ENCODE measurements around the gene GJC1. TPM values are rescaled to one million over a fixed set of nuclear protein-coding genes. Genes with fewer than 3 reads are reported as not detected.

The GJC1 gene
- polyA plus RNA-seq, 2 of the 4 experiments (the other 2 are of a cell fraction), result 21.2 to 22.1 TPM

- no peaks in the 10 kb centered on the region for H3K4me1 ChIP-seq
- TF ChIP-seq BHLHE40 (IDR thresholded peaks at IDR 0.05; ENCODE audit: low read depth, low read length), result no peak
- TF ChIP-seq ELK1 (IDR thresholded peaks at IDR 0.05; ENCODE audit: low read depth, low read length), result no peak
- peak; percentile 8 for TF ChIP-seq ZFP36 (IDR thresholded peaks at IDR 0.05; ENCODE audit: borderline replicate concordance, partially characterized antibody)
- no peak for TF ChIP-seq CHD2 (IDR thresholded peaks at IDR 0.05; ENCODE audit: low read length, partially characterized antibody)
- TF ChIP-seq RFX5 (IDR thresholded peaks at IDR 0.05), result no peak
- H3K9me3 ChIP-seq, result no peaks in the 10 kb centered on the region
- no peak overlapping the region for H3K4me3 ChIP-seq
- no peak for DNase-seq (ENCODE audit: low read depth in 1 of 2, low spot score in 1 of 2)
- no peak overlapping the region for H3K27ac ChIP-seq
- ChIA-PET POLR2A (interaction anchor here (0.9 kb wide), 1 partner anchor 11 kb away, joined by 7 read pairs; no protein-coding TSS in a partner anchor), CTCF (interaction anchor here (0.6 to 4.1 kb wide), 12 partner anchors 8 to 125 kb away, joined by 3 to 17 read pairs (median 4); no protein-coding TSS in a partner anchor)
- no peak for FAIRE-seq
- no peak; a peak in 1 of 6 replicates for ATAC-seq
- WGBS (ENCODE audit: missing lambda C conversion rate), result 82% methylated on average over 15 of the region's 17 CpGs
- H3K4me2 ChIP-seq, result no peak overlapping the region
Observed at GRCh38 chr17:44752953-44753861, 76.9 kb downstream of the GJC1 start.

GRCh38 chr17:44751806-44752205 lies 78.3 kb downstream of the GJC1 start:
- no peak for TF ChIP-seq USF2 (IDR thresholded peaks at IDR 0.05)
- TF ChIP-seq MAZ (IDR thresholded peaks at IDR 0.05; ENCODE audit: borderline replicate concordance, low read depth, low read length), result no peak
- TF ChIP-seq NPAS2 (CRISPR knock-in tag; IDR thresholded peaks at IDR 0.05; ENCODE audit: borderline replicate concordance), result no peak
- no peak for TF ChIP-seq MAX (IDR thresholded peaks at IDR 0.05)
- no peak for TF ChIP-seq ZFP36 (IDR thresholded peaks at IDR 0.05; ENCODE audit: borderline replicate concordance, partially characterized antibody)
- no peak for TF ChIP-seq BHLHE40 (IDR thresholded peaks at IDR 0.05; ENCODE audit: low read depth, low read length)
- TF ChIP-seq HOXA7 (CRISPR knock-in tag; IDR thresholded peaks at IDR 0.05), result no peak
- TF ChIP-seq ZC3H11A (IDR thresholded peaks at IDR 0.05), result no peak
- H3K9me3 ChIP-seq, result no peaks in the 10 kb centered on the region
- H3K27ac ChIP-seq, result no peak overlapping the region
- DNase-seq (ENCODE audit: low read depth in 1 of 2, low spot score in 1 of 2) (no peak), FAIRE-seq (no peak), ATAC-seq (no peak)
- H3K4me1 ChIP-seq, result no peaks in the 10 kb centered on the region
- ChIA-PET POLR2A (interaction anchor here (0.9 kb wide), 1 partner anchor 10 kb away, joined by 7 read pairs; no protein-coding TSS in a partner anchor), CTCF (interaction anchor here (1.4 to 1.8 kb wide), 4 partner anchors 9 to 126 kb away, joined by 4 to 6 read pairs (median 5); no protein-coding TSS in a partner anchor)
- no peak overlapping the region for H3K4me3 ChIP-seq
- WGBS (ENCODE audit: missing lambda C conversion rate), result 92% methylated on average over 10 of the region's 10 CpGs
- no peak overlapping the region for H3K4me2 ChIP-seq

- 80% methylated on average over 7 of the region's 7 CpGs for WGBS (ENCODE audit: missing lambda C conversion rate)
- ATAC-seq (no peak), FAIRE-seq (no peak), DNase-seq (ENCODE audit: low read depth in 1 of 2, low spot score in 1 of 2) (no peak)
- no peak overlapping the region for H3K27ac ChIP-seq
- H3K9me3 ChIP-seq, result no peaks in the 10 kb centered on the region
- H3K4me1 ChIP-seq, result no peaks in the 10 kb centered on the region
- CTCF ChIA-PET, result interaction anchor here (1.4 kb wide), 1 partner anchor 127 kb away, joined by 4 read pairs; no protein-coding TSS in a partner anchor
- TF ChIP-seq ESRRA (IDR thresholded peaks at IDR 0.05; ENCODE audit: borderline replicate concordance, low read length), result no peak
- TF ChIP-seq NR3C1 (IDR thresholded peaks at IDR 0.05), result no peak
- TF ChIP-seq PBX3 (IDR thresholded peaks at IDR 0.05), result no peak
- TF ChIP-seq HDAC2 (IDR thresholded peaks at IDR 0.05), result no peak
- TF ChIP-seq ZFP36 (IDR thresholded peaks at IDR 0.05; ENCODE audit: borderline replicate concordance, partially characterized antibody), result no peak
- TF ChIP-seq ATOH8 (CRISPR knock-in tag; IDR thresholded peaks at IDR 0.05; ENCODE audit: low read depth), result no peak
- TF ChIP-seq PHF8 (IDR thresholded peaks at IDR 0.05; ENCODE audit: borderline replicate concordance, low read depth), result no peak
- no peak for TF ChIP-seq SMC3 (IDR thresholded peaks at IDR 0.05)
- no peak for TF ChIP-seq CHD4 (IDR thresholded peaks at IDR 0.05; ENCODE audit: borderline replicate concordance)
- TF ChIP-seq ZC3H11A (IDR thresholded peaks at IDR 0.05), result no peak
- no peak for TF ChIP-seq HMGXB4 (CRISPR knock-in tag; IDR thresholded peaks at IDR 0.05; ENCODE audit: borderline replicate concordance)
- no peak for TF ChIP-seq HES2 (IDR thresholded peaks at IDR 0.05)
- H3K4me2 ChIP-seq, result no peak overlapping the region
- POLR2A ChIA-PET, result no interaction called here
- H3K4me3 ChIP-seq, result no peak overlapping the region
Observed at GRCh38 chr17:44751331-44751730, 78.8 kb downstream of the GJC1 start.
